Fibroblast of the aortic adventitia (primary cell): ENCODE measurements around the gene IZUMO4. TPM values are rescaled to one million over a fixed set of nuclear protein-coding genes. Genes with fewer than 3 reads are reported as not detected.

Source experiments
- DNase-seq: peaks from one replicate; pipeline ENCODE4 v3.0.0-alpha.2; 2010; ENCODE audit warnings: low read depth
- H3K4me3 ChIP-seq: 2 replicates; pipeline ENCODE4 v1.5.1; 2011; ENCODE audit warnings: low read depth, mild to moderate bottlenecking, control low read depth, low read length, moderate library complexity
- CTCF ChIP-seq: IDR thresholded peaks from 2 replicates; pipeline ENCODE4 v1.5.1; 2011; ENCODE audit warnings: mild to moderate bottlenecking, low read length, control low read depth, inconsistent platforms; ENCODE audit not compliant: insufficient read depth
- total RNA-seq: library from RNA; depleted of rRNA; stranded (reverse); fragments of >200 nt; gene quantifications from 2 replicates; pipeline ENCODE4 v1.2.3, GENCODE V29; 2012; ENCODE audit warnings: low replicate concordance

The IZUMO4 gene
- total RNA-seq, 1 donor, result 1.4 TPM

DNA sequence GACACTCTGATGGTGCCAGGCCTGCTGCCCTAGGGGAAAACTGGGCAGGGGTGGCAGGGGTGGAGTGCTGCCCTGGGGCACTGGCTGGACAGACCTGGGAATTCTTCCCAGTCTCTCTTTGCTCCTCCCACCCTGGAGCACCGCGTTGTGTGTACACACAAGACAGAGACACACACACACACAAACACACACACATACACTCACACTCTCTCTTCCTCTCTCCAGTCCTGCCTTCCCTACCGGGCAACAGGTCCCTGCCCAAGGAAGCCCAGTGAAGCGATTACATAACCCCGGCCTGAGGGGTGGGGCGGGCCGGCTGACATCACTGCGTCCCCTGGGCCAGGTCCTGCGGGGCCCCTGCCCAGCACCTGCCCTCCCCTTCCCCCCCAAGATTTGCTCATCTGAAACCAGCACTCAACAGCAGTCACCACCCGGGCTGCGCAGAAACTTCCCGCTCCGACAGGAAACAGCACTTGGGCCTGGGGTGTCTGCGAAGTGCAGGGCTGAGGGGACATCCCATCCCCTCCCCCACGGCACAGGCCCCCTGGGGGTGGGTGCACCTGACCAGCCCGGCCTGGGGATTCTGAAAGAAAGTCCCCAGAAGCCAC is 46.9 kb upstream of the IZUMO4 start:
- no peak for TF ChIP-seq CTCF
- peak; percentile 71 for DNase-seq
- peak overlapping the region; percentile 89 for H3K4me3 ChIP-seq

GRCh38 chr19:2050349-2050990 is 46.2 kb upstream of the IZUMO4 start:
- no peak for DNase-seq
- H3K4me3 ChIP-seq, result peak overlapping the region; percentile 89
- no peak for TF ChIP-seq CTCF

- peak within 1 kb of the TSS; percentile 89 for H3K4me3 ChIP-seq
- peak; percentile 43 for TF ChIP-seq CTCF
- DNase-seq, result peak; percentile 85
Measured at GRCh38 chr19:2050991-2051772, 45.5 kb upstream of the IZUMO4 start, which contains the start of gene MKNK2. Gene MKNK2, minus strand, starts transcription at chr19:2051244. Its CDS starts 393 bp downstream, at chr19:2050851.

DNA sequence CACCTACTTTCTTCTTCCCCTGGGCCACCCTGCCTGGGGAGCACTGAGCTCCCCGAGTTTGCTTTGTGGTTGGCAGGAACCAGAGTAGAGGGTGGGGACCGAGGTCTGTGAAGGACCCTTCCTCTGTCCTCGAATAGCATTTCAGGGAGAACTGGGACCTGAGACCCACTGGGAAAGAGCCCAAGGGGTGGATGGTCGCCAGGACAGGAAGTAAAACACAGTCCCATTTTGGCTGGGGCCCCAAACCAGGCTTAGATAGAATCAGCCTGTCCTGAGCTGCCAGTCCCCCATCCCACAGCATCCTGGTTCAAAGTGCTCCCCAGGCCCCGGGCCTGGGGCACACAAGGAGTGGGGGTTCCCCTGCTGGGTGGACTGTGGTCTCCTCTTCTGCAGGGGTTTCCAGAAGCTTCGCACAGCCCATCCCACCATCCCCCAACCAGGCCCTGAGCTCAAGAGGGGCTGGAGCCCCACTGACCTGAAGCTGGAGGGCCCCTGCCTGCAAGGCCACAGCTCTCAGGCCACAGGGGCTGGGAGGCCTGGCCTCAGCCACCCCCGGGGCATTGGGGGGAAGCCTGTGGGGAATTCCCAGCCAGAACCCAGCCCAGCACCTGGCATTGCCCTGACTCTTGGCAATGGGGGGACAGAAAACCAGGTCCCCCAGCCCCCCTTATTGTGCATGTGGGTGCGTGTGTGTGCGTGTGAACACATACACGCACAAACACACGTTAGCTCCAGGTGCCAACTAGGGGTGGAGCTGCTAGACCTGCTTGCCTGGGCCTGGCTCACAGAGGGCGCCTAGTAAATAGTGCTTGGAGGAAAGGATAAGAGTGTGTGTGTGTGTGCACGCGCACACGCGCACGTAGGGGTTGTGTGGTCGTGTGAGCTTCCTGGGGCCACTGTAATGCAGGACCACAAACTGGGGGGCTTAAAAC is 44.7 kb upstream of the IZUMO4 start:
- no peak for TF ChIP-seq CTCF
- DNase-seq, result peak; percentile 54
- H3K4me3 ChIP-seq, result no peak overlapping the region

DNA sequence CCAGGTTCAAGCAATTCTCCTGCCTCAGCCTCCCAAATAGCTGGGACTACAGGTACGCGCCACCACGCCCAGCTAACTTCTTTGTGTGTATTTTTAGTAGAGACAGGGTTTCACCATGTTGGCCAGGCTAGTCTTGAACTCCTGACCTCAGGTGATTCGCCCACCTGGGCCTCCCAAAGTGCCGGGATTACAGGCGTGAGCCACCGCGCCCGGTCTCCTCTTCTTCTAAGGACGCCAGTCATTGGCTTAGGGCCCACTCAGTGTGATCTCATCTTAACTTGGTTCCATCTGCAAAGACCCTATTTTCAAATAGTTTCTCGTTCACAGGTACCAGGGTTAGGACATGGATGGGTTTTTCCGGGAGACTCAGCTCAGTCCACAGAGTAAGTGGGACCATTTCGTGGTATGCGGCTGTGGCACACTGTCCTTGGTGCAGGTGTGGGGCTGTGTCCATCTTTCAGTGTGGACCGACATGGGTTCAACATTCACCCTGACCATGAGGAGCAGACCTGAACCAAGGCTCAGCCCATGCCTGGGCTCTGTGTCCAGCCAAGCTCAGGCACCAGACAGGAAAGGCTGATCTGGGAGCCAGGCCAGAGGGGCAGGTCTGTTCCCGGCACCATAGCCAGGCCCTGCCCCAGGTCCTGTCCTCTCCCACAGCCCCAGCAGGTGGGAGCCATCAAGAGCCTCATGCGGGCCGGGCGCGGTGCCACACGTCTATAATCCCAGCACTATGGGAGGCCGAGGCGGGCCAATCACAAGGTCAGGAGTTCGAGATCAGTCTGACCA is 42.9 kb upstream of the IZUMO4 start:
- no peak for TF ChIP-seq CTCF
- no peak overlapping the region for H3K4me3 ChIP-seq
- DNase-seq, result peak; percentile 74
